ENCODE measurements around the gene ITGA3. TPM values are rescaled to one million over a fixed set of nuclear protein-coding genes. Genes with fewer than 3 reads are reported as not detected.

ITGA3 gene
- total RNA-seq, 1 donor from 2014 or later: 134 TPM

- no peak for DNase-seq (ENCODE audit: low spot score)
Measured at GRCh38 chr17:50108556-50108955, 52.6 kb downstream of the ITGA3 start.

GRCh38 chr17:50109207-50109606 lies 53.3 kb downstream of the ITGA3 start:
- DNase-seq (ENCODE audit: low spot score): no peak

DNA sequence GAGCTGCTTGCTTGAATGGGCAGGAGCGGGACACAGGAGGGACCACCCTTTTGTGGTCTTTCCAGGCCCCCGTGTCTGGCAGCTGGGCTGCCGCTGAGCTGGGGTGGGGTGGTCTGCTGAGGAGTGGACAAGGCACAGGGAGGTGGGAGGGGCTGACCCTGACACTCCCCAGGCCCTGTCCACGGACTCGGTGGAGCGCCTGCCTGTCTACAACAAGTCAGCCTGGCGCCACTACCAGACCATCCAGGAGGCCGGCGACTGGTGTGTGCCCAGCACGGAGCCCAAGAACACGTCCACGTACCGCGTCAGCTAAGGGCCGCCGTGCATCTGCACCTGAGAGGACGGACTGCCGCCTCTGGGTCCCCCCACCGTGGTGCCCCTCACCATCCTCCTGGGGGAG lies 53.9 kb downstream of the ITGA3 start:
- no peak for DNase-seq (ENCODE audit: low spot score)

DNA sequence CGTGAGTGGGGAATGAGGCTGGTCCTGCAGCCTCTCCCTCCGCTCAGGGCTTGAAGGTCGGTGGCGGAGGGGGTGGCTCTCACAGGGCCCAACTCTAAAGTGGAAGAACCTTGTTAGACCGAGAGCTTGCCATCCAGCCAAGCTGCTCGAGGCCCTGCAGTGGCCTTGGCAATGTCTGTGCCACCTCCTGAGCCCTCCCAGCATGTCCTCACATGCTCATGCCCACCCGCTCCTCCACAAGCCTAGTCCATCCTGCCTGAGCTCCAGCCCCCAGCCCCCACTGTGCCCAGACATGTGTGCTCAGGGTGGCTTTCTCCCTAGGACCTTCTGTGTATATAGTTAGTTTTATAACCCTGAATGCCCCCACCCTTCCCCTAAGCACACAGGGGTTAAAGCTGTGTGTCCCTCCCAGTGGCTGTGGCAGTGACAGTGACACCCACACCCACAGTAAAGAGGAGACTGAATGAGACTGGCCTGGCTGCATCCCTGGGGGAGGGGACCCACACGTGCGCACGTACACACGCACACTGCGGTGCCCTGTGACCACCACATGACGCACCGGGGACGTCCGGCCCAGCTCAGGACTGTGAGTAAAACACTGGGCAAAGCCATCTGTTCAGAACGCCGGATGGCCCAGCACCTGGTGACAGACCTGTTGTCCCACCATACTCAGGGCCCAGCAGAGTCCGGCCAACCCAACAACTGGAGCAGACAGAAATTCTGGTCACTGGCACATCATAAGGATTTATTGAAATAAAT lies 54.9 kb downstream of the ITGA3 start:
- DNase-seq (ENCODE audit: low spot score): no peak

GRCh38 chr17:50111673-50112655 lies 56.1 kb downstream of the ITGA3 start:
- no peak for DNase-seq (ENCODE audit: low spot score)

DNA sequence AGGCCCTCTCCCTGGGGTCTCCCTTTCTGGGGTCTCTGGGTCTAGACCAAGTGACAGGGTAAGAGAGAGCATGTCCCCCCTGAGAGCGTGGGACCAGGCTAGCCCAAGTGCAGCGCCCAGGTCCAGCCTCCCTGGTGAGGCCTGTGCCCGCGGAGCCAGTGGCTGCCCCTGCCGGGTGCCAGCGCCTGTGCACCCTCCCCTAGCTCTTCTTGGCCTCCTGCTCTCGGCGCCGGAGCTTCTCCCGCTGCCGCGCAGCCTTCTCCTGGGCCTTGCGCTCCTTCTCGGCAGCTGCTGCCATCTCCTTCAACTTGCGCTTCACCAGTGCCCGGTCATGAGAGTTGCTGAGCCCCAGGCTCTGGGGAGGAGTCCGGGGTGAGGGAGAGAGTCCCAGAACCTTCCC lies 56.8 kb downstream of the ITGA3 start:
- no peak for DNase-seq (ENCODE audit: low spot score)

DNA sequence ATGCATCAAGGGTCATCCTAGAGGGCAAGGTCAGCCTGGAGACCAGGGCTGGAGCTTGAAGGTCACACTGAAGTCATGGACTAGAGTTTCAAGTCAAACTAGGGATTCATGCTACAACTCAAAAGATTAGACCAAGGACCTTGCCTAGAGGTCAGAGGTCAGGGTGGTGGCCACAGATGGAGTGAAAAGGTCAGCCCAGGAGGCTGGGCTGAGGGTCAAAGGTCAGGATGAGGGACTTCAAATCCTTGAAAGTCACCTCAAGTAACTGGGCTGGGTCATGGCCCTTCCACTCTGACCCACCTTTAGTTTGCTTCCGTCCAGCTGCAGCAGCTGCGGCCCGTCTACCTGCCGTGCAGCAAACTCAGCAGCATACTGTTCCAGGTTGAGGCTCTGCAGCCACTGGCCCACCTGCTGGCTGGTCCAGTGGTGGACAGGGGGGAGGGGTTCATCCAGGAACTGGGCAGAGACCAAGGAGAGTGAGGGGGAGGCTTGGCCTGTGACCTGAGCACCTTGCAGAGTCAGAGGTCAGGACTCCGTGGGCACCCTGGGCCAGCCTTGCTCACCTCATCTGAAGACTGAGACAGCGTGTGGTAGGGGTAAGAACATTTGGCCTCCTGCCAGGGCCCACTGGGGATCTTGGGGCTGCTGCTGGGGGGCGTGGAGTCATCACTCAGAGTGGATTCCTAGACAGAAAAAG lies 57.9 kb downstream of the ITGA3 start:
- DNase-seq (ENCODE audit: low spot score): no peak

- no peak for DNase-seq (ENCODE audit: low spot score)
Measured at GRCh38 chr17:50114401-50114800, 58.5 kb downstream of the ITGA3 start.

GRCh38 chr17:50114849-50115357 lies 59.0 kb downstream of the ITGA3 start:
- DNase-seq (ENCODE audit: low spot score): no peak

- no peak for DNase-seq (ENCODE audit: low spot score)
Measured at GRCh38 chr17:50115756-50116155, 59.8 kb downstream of the ITGA3 start.

GRCh38 chr17:50117202-50118051 lies 61.5 kb downstream of the ITGA3 start:
- DNase-seq (ENCODE audit: low spot score): peak; percentile 24

DNA sequence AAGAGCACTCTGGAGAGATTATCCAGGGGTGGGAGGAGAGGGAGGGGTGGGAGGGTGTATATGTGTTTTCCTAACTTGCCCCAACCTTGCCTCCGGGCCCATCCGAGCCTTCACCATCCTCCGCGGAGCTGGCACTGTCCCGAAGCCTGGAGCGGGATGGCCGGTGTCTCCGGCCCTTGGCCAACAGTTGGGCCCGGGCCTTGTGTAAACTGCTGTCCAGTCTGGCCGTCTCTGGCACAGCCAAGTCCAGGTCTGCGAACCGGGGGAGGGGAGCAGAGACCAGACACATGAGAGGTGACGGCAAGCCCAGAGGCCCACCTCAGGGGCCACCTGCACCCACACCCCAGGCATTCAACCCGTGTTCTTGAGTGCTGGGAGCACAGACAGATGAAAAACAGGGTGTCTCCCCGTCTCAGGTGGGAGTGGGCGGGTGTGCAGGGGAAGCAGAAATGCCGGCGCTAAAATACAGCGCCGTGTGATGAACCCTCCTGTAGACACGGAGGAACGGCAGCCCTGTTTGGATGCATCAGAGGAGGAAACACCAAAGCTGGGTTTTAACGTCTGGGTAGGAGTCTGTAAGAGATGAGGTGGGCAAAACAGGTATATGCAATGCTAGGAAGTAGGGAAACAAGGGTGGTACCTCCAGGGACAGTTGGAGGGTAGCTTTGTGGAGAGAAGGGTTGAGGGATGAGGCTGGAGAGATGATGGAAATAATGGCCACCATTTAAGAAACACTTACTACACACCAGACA lies 62.3 kb downstream of the ITGA3 start:
- DNase-seq (ENCODE audit: low spot score): no peak

GRCh38 chr17:50118828-50119218 lies 62.9 kb downstream of the ITGA3 start:
- no peak for DNase-seq (ENCODE audit: low spot score)

DNA sequence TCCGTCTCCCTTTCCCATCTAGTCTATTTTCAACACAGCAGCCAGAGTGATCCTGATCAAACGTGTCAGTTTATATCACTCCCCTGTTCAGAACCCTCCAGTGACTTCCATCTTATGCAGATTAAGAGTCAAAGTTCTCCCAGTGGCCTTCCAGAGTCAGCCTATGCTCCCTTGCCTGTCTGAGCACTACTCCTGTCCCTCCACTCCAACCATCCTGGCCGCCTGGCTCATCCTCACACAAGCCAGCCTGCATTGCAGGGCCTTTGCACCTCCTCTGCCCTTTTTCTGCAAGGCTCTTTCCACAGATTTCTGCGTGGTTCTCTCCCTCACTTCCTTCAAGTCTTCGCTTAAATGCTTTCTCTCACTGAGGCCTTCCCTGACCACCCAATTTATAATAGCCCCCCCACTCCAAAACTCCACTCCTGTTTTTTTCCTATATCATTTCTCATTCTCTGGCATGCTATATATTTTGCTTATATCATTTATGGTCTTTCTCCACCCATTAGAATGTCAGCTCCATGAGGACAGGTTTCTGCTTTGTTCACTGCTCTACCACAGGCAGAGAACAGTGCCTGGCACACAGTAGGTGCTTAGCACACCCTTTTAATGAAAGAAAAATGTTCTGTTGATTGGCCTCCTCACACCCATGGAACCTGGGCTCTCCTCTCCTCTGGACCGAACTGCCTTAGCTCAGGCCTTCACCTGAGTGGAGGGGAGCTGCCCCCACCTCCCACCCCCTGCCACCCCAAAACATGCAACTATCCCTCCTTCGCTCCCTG lies 64.8 kb downstream of the ITGA3 start:
- DNase-seq (ENCODE audit: low spot score): no peak

DNA sequence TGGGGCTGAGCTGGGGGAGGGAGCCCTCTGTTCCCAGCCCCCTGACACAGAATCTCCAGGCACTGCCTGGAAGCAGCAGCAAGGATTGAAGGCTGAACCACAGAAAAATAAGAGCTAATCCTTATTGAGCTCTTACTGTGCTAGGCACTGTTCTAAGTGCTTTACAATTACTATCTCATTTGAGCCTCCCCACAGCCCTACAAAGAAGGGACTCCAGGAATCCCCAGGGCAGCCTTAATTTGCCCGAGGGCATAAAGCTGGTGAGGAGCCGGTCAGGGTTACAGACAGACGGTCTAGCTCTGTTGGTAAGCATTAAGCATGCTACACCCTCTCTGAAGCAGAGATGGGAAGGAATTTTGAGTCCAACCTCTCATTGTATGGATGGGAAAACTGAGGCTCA lies 67.0 kb downstream of the ITGA3 start:
- no peak for DNase-seq (ENCODE audit: low spot score)

- DNase-seq (ENCODE audit: low spot score): no peak
Measured at GRCh38 chr17:50123649-50124349, 67.9 kb downstream of the ITGA3 start.

DNA sequence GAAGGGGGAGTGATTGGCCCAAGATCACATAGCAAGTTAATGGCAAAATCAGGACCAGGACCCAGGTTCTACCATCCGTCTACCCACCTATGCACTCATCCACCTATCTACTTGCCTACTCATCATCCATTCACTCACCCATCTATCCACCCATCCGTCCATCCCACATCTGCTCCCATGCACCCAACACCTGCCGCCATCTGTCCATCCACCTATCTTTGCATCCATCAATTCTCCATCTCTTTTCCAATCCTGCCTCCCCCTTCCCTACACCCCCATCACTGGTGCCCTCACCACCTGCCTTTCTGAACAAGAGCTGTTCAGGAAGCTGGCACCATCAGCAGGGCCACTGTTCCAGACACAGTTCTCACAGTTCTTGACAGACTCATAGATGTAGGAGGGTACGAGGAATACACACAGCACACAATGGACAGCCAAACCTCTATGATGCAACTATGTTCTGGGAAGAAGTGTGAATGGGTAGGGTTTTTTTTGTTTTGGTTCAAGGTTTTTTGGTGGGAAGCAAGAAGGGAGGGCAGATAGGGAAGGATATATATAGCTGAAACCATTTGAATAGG lies 69.6 kb downstream of the ITGA3 start:
- no peak for DNase-seq (ENCODE audit: low spot score)

DNA sequence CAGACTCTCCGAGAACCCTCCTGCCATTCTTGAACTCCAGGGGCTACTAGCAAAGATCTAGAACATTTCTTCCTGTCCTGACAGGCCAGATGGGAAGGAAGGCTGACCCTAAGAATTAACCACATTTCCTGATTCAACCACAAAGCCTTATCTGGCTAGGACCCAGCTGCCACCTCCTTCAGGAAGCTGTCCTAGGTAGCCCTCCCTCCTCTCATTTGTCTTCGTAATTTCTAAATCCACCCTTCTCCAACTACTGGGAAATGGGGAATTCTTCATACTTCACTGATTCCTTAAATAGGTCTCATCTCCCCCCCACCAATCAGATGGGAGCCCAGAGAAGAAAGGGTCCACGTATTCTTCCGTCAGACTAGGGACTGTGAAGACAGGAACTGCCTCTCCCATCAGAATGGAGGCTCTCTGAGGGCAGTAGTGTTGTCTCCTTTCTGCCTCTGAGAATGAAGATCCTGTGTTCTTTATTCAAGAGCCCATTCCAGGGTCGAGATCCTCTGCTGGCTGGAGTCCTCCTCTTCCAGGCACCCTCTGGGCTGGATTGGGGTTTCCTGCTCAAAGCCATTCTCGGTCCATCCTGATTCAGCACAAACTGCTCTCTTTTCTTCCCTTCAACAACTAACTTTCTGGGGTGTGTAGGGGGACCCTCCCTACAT lies 71.9 kb downstream of the ITGA3 start:
- DNase-seq (ENCODE audit: low spot score): no peak
